Smooth muscle cell (in vitro differentiated cells): Measurements from ENCODE around the gene LOXHD1. TPM values are rescaled to one million over a fixed set of nuclear protein-coding genes. Genes with fewer than 3 reads are reported as not detected.

ENCODE experiments used
- DNase-seq: peaks from one replicate; lab custom pipeline; 2025; ENCODE audit not compliant: unreplicated experiment; lab: John Stamatoyannopoulos, UW
- H2AFZ ChIP-seq: fragments of 200-600 bp; sonication (generic); 2 replicates; pipeline ENCODE4 v1.6.0; 2016; ENCODE audit warnings: antibody characterized with exemption, low read depth, mild to moderate bottlenecking
- H3F3A ChIP-seq: fragments of 200-600 bp; sonication (generic); 2 replicates; pipeline ENCODE4 v1.6.0; 2017; ENCODE audit warnings: antibody characterized with exemption, low read depth
- H3K27ac ChIP-seq: fragments of 200-600 bp; sonication (generic); 2 replicates; pipeline ENCODE4 v1.5.1; 2016; ENCODE audit warnings: low read depth, mild to moderate bottlenecking
- H3K27me3 ChIP-seq: fragments of 200-600 bp; sonication (generic); 2 replicates; pipeline ENCODE4 v1.6.1; 2016; ENCODE audit warnings: low read depth, mild to moderate bottlenecking
- H3K36me3 ChIP-seq: fragments of 200-600 bp; sonication (generic); 2 replicates; pipeline ENCODE4 v1.5.1; 2016; ENCODE audit warnings: low read depth
- H3K4me1 ChIP-seq: fragments of 200-600 bp; sonication (generic); 2 replicates; pipeline ENCODE4 v1.5.1; 2016; ENCODE audit warnings: low read depth
- H3K4me2 ChIP-seq: fragments of 200-600 bp; sonication (generic); 2 replicates; pipeline ENCODE4 v1.6.0; 2016; ENCODE audit warnings: mild to moderate bottlenecking
- H3K4me3 ChIP-seq: fragments of 200-600 bp; sonication (generic); 2 replicates; pipeline ENCODE4 v1.5.1; 2016; ENCODE audit warnings: mild to moderate bottlenecking
- H3K79me2 ChIP-seq: fragments of 200-600 bp; sonication (generic); 2 replicates; pipeline ENCODE4 v1.6.0; 2016; ENCODE audit warnings: low read depth, mild to moderate bottlenecking
- H3K9ac ChIP-seq: fragments of 200-600 bp; sonication (generic); 2 replicates; pipeline ENCODE4 v1.6.0; 2016; ENCODE audit warnings: low read depth
- H3K9me3 ChIP-seq: fragments of 200-600 bp; sonication (generic); replicated peaks from 2 replicates; pipeline ENCODE4 v1.5.1; 2016; ENCODE audit warnings: low read depth
- H4K20me1 ChIP-seq: fragments of 200-600 bp; sonication (generic); 2 replicates; pipeline ENCODE4 v1.6.0; 2016; ENCODE audit warnings: low read depth
- CTCF ChIP-seq: fragments of 200-600 bp; sonication (generic); IDR thresholded peaks from 2 replicates; pipeline ENCODE4 v1.5.1; 2017; ENCODE audit warnings: borderline replicate concordance, mild to moderate bottlenecking, antibody characterized with exemption; ENCODE audit not compliant: insufficient read depth, poor library complexity, severe bottlenecking
- WGBS: methylation state at CpG from one replicate; pipeline ENCODE4 v1.1.7; 2016; ENCODE audit warnings: low lambda C conversion rate; 5-methylcytosine and 5-hydroxymethylcytosine counted together
- polyA plus RNA-seq: library from polyadenylated mRNA; unstranded; fragments of >200 nt; fragmentation: Nextera tagmentation; extraction: Ambion mirVana; gene quantifications from 2 replicates; pipeline ENCODE4 v1.2.1, GENCODE V29; 2016
- total RNA-seq: library from RNA; depleted of rRNA; stranded (reverse); fragments of >200 nt; gene quantifications from 2 replicates; pipeline ENCODE4 v1.2.3, GENCODE V29; 2014

LOXHD1 gene
- total and polyA plus RNA-seq, 2 experiments from 2014 or later: not detected

- no peak overlapping the region for H3K4me2 ChIP-seq
- no peaks in the 10 kb centered on the region for H4K20me1 ChIP-seq
- 30% methylated on average over 2 of the region's 2 CpGs for WGBS
Observed at GRCh38 chr18:46502444-46502843, 154.6 kb downstream of the LOXHD1 start.

GRCh38 chr18:46497129-46497528, 159.9 kb downstream of the LOXHD1 start:
- Histone ChIP-seq H3K27me3 (peaks cover 15% of the 10 kb centered on the region), H3K4me2 (no peak overlapping the region), H3K4me3 (no peak overlapping the region), H3K9ac (no peak overlapping the region), H3K27ac (no peak overlapping the region), H3K9me3 (no peaks in the 10 kb centered on the region), H3F3A (no peaks in the 10 kb centered on the region), H4K20me1 (no peaks in the 10 kb centered on the region), H3K36me3 (no peaks in the 10 kb centered on the region), H2AFZ (no peak overlapping the region), H3K4me1 (no peaks in the 10 kb centered on the region), H3K79me2 (no peaks in the 10 kb centered on the region)
- no peak for TF ChIP-seq CTCF
- WGBS: 6% methylated on average over 4 of the region's 4 CpGs
- DNase-seq: no peak

More at GRCh38 chr18:46502444-46502843, 154.6 kb downstream of the LOXHD1 start:
- no peak overlapping the region for H3K9ac ChIP-seq
- no peaks in the 10 kb centered on the region for H3K4me1 ChIP-seq
- H3F3A ChIP-seq: no peaks in the 10 kb centered on the region
- no peaks in the 10 kb centered on the region for H3K36me3 ChIP-seq
- H2AFZ ChIP-seq: no peak overlapping the region
- TF ChIP-seq CTCF: no peak
- H3K79me2 ChIP-seq: no peaks in the 10 kb centered on the region
- H3K27ac ChIP-seq: no peak overlapping the region
- H3K27me3 ChIP-seq: peaks cover 10% of the 10 kb centered on the region
- DNase-seq: no peak
- no peak overlapping the region for H3K4me3 ChIP-seq
- no peaks in the 10 kb centered on the region for H3K9me3 ChIP-seq

GRCh38 chr18:46488471-46489213, 168.4 kb downstream of the LOXHD1 start:
- no peaks in the 10 kb centered on the region for H3K4me1 ChIP-seq
- no peaks in the 10 kb centered on the region for H3K9me3 ChIP-seq
- no peaks in the 10 kb centered on the region for H4K20me1 ChIP-seq
- no peaks in the 10 kb centered on the region for H3F3A ChIP-seq
- TF ChIP-seq CTCF: no peak
- H3K79me2 ChIP-seq: no peaks in the 10 kb centered on the region
- no peak overlapping the region for H3K27ac ChIP-seq
- no peak overlapping the region for H3K4me3 ChIP-seq
- WGBS: 89% methylated on average over 11 of the region's 11 CpGs
- peaks cover 33% of the 10 kb centered on the region for H3K27me3 ChIP-seq
- H3K4me2 ChIP-seq: no peak overlapping the region
- H3K9ac ChIP-seq: no peak overlapping the region
- H3K36me3 ChIP-seq: no peaks in the 10 kb centered on the region
- no peak for DNase-seq
- no peak overlapping the region for H2AFZ ChIP-seq
